HG03575 (cell line): ENCODE data around the gene SCN5A.

Experiments used
- ATAC-seq: cut with Tn5 transposase; IDR thresholded peaks from one replicate; pipeline ENCODE4 v1.9.1; 2021; ENCODE audit not compliant: unreplicated experiment, insufficient number of reproducible peaks, low FRiP score; ENCODE audit errors: extremely low read depth

SCN5A gene

DNA sequence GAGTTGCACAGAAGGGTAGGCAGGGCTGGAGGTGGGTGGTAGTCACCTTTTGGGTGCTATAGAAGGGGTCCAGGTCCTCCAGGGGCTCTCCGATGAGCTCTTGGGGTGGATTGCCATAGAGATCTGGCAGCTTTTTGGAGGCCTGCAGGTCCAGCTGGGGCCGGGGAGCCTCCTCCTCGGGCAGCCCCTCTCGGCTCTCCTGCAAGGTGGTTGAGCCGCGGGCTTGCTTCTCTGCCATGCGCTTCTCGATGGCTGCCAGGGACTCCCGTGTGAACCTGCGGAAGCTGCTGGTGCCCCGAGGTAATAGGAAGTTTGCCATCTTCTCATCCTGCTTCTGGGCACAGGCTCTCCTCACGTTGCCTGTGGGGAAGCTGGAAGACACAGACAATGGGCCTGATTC is 16.5 kb downstream of the SCN5A start:
- no peak for ATAC-seq

DNA sequence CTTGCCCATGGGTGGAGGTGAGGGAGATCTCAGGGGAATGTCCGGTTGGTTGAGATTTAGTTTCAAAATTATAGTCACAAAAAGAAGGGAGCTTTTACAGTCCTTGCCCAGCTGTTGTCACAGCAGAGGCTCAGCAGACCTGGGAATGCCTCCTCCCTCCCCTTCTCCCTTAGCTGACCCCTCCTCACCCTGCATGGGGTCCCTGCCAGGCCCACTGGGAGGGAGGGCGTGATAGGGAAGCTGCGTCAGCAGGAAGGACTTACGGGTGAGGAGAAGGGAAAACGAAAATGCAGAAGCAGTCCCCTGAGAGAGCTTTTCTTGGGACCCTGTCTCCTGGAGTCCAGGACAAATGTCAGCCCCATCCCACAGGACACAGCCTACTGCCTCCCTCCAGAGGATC is 18.9 kb downstream of the SCN5A start:
- ATAC-seq = no peak

DNA sequence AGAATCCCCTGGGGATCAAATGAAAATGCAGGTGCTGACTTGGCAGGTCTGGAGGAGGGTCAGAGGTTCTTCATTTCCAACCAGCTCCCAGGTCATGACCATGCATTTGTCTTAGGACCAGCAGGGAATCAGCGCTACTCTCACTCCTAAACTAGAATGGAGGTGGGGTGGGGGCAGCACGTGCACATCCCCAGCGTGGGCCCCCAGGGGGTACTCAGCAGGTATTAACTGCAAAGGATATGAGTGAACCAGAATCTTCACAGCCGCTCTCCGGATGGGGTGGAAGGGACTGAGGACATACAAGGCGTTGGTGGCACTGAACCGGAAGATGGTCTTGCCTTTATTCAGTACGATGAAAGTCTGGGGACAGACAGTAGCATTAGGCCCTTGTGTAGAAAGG is 19.4 kb downstream of the SCN5A start:
- no peak for ATAC-seq

DNA sequence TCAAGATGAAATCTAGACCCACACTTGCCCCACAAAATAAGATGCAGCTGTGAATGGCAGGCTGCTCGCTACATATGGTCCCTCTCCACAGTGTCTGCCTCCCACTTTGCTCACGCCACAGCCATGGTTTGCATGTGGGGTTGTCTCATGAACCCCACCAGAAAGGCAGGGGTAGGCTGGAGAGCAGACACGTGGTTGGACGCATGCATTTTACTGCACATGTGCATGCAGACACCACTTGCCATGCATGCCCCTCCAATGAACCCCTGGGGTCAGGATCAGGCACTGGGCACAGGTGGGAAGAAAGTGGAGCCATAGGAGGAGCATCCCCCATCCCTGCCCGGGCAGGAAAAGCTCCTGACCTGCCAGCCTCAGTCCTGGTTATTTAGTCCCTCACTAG is 20.7 kb downstream of the SCN5A start:
- no peak for ATAC-seq

DNA sequence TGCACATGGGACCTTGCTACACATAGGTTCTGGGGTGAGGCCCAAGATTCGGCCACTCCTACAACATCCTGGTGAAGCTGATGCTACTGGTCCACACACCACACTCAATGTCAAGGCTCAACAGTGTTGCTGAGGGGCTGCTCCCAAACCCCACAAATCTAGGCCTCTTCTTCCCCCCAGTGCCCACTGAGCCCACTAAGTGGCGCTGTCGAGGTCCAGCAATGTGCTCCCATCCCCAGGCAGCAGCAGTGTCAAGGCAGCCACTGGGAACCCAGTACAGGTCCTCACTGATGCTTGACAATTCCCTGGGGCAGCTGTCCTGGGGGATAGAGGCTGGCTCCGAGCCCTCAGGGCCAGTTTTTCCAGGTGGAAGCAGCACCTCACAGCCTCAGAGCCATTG is 21.5 kb downstream of the SCN5A start:
- no peak for ATAC-seq

DNA sequence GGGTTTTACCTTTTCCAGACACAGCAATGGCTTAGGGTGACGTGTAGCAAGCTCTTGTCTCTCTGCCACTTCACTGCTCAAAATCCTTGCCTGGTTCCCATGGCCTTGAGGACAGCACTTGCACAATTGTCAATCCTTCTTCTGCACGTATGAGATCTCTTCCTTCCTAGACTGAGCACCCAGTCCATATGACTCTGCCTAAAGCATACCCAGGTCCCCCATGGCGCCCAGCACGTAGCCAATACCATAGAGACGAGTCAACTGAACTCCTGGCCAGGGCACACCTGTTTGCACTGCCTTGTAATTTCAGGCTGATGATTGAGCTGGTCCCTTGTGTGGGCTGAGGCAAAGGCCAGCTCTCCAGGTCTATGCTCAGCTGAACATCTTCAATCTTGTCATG is 23.3 kb downstream of the SCN5A start:
- no peak for ATAC-seq

DNA sequence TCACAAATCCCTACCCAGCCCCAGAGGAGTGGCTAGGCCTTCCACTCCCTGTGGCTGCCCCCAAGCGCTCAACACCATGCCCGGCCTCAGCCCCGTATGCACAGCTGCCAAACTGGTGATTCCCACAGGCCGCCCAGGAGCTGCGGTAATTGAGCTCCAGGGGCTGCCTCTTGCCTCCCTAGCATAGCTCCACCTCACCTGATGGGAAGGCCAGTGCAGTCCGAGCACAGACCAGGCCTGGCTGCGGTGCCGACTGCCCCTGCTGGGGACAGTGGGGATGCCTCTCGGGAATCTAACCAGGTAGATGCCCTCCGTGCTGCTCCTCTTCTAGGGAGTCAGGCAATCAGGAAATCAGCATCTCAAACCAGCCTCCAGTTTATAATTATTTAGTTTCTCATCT is 25.9 kb downstream of the SCN5A start:
- no peak for ATAC-seq

DNA sequence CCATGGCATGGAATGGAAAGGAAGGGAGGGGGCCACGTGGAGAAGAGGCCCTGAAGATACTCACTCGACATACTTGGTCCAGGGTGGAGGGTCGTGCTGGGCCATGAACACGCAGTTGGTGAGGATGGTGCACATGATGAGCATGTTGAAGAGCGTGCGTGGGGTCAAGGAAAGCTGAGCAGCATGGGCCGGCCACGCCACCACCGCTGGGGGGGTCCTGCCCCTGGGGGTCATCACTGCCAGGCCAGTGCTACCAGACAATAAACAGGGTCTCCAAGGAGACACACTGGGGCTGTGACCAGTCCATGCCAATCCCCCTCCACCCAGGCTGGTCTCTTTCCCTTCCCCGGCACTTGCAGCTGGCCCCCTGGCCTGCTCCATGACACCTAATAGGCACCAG is 27.2 kb downstream of the SCN5A start:
- ATAC-seq = no peak

DNA sequence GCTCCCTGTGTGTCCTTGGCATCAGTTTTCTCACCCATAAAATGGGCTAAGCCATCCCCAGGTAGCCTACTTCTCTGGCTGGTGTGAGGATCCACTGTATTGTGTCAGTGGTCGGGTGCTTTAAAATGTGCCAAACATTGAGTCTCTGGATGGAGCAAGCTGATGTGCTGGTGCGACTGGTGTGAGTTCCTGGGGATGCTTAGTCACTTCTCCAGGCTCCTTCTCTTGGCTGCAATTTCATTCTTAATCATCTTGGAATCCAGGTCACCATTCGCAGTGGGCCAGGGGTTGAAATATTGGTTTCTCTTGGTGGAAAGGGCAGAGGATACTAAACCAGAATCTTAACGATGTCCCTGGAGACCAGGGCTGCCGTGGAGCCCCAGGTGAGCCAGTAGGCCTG is 29.3 kb downstream of the SCN5A start:
- no peak for ATAC-seq

DNA sequence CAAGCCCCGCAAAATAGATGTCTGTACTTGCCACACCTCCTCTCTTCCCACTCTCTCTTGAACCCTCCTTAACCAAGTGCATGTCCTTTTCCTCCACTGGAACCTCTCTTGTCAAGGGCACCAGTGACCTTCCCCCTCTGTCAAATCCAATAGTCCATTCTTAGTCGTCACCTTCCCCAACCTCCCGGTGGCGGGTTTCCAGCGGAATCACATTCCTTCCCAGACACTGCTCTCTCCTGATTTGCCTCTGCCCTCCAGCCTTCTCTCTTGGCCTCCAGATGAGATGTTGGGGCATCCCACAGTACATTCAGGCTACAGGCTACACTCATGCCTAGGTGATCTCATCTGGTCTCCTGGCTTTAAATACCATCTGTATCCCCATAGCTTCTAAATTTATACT is 31.1 kb downstream of the SCN5A start:
- ATAC-seq = no peak

DNA sequence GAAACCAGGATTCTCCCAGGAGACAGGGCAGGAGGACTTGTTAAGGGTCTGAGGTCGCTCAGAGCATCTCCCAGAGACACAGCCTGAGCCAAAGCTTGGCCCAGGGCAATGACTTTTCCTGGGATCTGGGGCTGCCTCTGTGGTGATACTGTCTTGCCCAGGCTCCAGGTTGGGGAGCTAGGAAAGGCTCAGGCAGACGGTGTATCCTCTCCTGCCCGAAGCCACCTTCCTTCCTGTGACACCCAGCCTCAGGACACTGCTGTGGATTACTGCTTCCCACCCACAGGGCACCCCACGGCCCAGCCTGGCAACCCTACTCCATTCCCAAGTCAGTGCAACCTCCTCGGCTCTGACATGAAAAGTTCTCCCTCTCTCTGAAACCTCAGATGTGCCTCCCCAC is 31.9 kb downstream of the SCN5A start:
- no peak for ATAC-seq

DNA sequence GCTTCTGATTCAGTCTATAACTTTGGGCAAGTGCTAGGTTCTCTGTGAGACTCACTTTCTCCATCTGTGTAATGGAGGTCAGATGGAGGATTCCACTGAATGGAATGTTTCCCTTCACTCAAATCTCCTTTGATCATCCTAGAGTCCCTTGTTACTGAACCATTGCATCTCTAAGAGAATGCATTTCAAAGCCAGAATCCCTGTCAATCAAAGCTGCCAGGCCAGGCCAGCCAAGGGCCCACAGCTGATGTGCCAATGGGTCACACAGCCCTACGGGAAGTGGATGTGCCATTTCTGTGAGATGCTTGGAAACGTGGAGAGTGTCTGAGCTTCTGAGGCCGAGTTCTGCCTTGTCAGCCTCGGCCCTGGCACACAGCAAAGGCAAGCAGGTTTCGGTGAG is 32.4 kb downstream of the SCN5A start:
- ATAC-seq = no peak

DNA sequence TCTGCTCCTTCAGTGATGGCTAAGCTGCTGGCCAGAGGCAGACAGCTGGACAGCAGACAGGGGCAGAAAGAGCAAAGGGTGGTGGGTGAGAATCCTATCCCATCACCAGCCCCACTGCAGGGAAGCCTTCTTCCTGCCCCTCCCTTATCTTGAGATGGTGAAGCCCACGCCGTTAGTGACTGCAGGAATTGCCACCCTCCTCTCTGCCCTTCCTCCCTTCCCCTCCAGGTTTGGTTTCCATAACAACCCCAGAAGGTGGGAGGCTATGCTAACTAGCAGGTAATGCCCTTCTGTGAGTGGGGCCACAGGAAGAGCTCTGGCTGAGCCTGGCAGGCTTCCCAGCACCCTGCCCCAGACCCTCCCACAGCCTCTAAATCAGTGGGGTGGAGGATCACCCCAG is 32.8 kb downstream of the SCN5A start:
- no peak for ATAC-seq

DNA sequence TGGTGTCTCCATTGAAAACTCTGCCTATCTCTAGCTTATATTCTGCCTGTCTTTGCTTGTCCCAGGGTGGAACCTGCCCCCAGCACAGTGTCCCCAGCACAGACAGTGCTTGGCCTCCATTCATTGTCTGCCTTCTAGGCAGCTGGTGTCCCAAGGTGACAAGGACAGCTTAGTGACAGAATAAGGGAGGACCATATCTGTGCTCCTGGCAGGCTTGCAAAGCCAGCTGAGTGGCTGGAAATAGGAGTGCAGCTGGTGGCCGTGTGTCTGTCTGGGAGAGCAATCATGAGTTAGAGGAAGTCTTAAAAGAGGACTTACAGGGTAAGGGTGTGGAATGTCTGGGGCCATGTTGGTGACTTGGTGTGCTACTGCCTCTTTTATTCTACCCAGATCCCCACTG is 33.4 kb downstream of the SCN5A start:
- no peak for ATAC-seq

DNA sequence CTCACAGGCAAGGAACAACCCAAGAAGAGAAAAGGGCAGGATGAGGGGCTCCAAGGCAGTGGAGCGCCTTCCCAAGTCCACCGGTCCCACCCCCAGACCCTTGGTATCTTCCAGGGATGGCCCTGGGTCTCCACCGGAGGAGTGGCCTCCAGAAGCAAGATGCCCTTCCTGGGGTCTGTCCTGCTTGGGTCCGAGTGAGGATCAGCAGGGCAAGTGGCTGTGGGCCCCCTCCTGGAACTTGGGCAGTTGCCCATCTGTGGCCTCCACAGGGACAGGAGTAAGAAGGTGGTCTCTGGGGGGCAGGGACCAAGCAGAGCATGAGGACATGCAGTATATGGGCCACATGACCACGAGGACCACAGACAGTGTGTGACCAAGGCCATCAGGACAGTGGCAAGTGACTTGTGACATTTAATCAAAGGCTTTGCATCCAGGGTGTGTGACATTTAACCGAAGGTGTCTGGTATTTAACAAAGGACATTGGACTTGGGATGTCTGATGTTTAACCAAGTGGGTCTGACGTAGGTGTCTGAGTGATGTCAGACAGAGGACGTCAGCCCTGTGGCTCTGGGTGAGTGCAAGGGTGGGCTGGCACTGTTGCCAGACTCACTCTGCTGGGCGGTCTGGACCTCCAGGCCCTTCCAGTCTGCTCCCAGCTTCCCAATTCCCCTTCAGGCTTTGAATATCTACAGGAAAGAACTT is 34.7 kb downstream of the SCN5A start:
- no peak for ATAC-seq

DNA sequence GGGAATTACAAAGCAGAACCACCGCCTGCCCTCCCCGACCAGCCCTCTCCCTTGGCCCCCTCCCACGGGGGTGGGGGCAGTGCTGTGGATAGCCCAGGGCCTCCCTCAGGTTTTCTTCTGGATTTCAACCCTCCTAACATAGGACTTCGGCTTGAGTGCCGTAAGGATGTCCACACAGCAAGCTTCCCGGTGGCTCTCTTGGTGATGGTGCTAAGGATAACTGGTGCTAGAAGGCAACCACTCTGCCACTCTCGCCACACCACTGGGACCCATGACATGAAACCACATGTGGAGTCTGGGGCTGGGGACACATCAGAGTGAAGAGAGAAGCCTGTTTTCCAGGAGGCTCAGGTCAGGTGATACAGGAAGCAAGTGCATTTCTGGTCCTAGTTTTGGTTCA is 35.4 kb downstream of the SCN5A start:
- ATAC-seq = no peak

DNA sequence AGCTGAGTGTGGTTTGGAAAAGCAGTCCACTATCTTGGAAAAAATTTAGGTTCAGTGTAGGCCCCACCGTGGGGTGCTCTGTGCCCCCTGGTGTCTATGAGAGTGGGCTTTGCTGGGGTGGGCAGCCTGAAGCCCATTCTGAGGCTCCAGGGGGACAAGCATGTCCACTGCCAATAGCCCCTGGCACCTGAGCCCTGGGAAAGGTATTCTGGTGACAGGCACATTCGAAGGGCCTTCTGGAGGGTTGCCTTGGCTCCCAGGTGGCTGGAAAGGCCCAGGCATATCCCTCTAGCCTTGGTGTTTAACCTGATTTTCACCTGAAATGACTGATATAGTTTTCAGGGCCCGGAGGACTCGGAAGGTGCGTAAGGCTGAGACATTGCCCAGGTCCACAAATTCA is 36.1 kb downstream of the SCN5A start:
- no peak for ATAC-seq

DNA sequence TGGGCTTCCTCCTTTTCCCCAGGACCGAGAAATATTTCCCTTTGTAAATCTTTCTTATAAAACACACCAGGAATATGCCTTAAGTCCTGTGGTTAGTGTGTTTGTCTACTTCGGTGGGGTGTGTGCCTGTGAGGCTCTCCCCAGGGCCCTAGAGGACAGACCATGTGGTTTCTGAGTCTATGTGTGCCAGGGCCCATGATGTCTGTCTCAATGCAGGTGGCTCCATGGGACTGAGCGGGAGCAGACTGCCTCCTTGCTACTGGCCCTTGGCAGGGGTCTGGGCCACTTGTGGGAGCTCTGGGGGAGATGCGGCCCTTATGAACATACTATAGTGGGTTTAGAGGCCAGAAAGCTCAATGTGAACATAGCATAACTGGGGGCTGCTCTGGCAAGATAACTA is 37.6 kb downstream of the SCN5A start:
- no peak for ATAC-seq

DNA sequence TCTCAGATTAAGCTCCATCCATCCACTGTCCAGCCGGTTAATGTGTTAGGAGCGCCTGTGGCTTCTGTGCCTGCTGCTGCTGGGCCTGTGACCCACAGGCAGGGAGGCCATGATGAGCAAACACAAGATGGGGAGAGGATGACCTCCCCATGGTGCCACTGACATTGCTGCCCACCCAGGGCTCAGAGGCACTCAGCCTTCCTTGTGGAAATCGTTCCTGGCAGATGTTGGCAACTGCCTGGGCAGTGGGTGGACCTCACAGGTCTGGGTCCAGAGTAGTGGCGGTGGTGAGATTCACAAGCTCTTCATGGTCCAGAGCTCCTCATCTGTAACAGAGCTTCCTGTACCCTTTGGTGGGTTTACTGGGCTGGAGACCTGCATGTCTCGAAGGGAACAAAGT is 38.6 kb downstream of the SCN5A start:
- no peak for ATAC-seq

DNA sequence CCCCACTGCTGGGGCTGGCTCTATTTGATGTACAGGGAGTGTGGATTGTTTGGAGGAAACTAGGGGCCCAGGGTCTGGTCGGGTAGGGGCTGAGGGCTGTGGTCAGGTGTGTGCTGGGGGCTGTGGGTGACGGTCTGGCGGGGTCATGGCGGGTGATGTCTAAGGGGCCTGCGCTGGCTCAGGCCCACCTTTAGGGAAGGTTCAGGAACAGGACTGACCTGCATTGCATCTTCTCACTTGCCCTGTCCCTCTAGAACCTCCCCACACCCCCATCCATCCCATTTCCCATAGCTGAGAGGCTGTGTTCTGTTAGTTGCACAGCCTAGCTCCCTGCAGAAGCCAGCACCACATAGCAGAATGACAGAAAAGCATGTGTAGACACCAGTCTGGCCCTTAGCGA is 39.1 kb downstream of the SCN5A start:
- ATAC-seq = no peak

DNA sequence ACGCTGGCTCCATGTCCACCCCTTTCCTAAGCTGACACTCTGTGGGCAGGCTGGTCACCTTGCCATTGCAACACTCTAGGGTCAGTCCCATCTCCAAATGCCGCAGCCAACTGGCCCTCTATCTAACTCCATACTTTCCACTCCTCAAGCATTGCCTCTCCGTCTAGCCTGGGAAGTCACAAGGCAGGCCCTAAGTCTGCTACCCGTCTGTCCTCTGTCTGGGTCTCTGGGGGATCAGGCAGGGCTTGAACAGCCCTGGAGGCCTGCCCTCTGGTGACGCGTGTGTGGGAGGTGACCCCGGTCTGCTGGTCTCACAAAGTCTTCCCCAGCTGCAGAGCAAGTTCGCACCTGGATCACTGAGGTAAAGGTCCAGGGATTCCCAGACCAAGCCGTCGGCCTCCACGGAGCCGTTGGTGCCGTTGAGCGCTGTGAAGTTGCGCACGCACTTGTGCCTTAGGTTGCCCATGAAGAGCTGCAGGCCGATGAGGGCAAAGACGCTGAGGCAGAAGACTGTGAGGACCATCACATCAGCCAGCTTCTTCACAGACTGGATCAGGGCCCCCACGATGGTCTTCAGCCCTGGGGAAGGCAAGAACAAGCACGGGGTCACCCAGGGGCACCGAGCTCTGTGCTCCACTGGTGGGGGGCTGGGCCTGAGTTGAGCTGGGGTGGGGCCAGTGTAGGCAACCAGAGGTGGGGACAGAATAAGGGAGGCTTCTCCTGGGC is 39.9 kb downstream of the SCN5A start:
- no peak for ATAC-seq
